T-helper 22 cell (primary cell): ENCODE results near the gene FOXJ2.
"Not testable (repeated sequence)": the region's sequence is repeated elsewhere in the genome, so short reads cannot be mapped to it uniquely, and the experiment has no call there.

Source experiments
- DNase-seq: peaks from one replicate; pipeline ENCODE4 v3.0.0-alpha.2; 2020; ENCODE audit warnings: low read depth

The FOXJ2 gene

GRCh38 chr12:8030189-8030588 is 2.3 kb upstream of the FOXJ2 start:
- no peak for DNase-seq

GRCh38 chr12:8031017-8031416 is 1.5 kb upstream of the FOXJ2 start:
- not testable (repeated sequence) for DNase-seq

GRCh38 chr12:8031872-8032241 is 659 bp upstream of the FOXJ2 start:
- no peak for DNase-seq

- peak; percentile 45 for DNase-seq
Observed at GRCh38 chr12:8033153-8034044, 883 bp downstream of the FOXJ2 start.

GRCh38 chr12:8034802-8035201 is 2.3 kb downstream of the FOXJ2 start:
- DNase-seq, result no peak

- no peak for DNase-seq
Observed at GRCh38 chr12:8035440-8036010, 3.0 kb downstream of the FOXJ2 start.

- no peak for DNase-seq
Observed at GRCh38 chr12:8036346-8036745, 3.8 kb downstream of the FOXJ2 start.

- no peak for DNase-seq
Observed at GRCh38 chr12:8037046-8037663, 4.6 kb downstream of the FOXJ2 start.

GRCh38 chr12:8037947-8038346 is 5.4 kb downstream of the FOXJ2 start:
- no peak for DNase-seq

- no peak for DNase-seq
Observed at GRCh38 chr12:8038659-8039114, 6.2 kb downstream of the FOXJ2 start.

GRCh38 chr12:8040791-8041190 is 8.3 kb downstream of the FOXJ2 start:
- no peak for DNase-seq

- peak; percentile 45 for DNase-seq
Observed at GRCh38 chr12:8045952-8046944, 13.7 kb downstream of the FOXJ2 start.

- no peak for DNase-seq
Observed at GRCh38 chr12:8047842-8048241, 15.3 kb downstream of the FOXJ2 start.

GRCh38 chr12:8048906-8049305 is 16.4 kb downstream of the FOXJ2 start:
- no peak for DNase-seq

GRCh38 chr12:8050600-8051250 is 18.2 kb downstream of the FOXJ2 start:
- DNase-seq, result no peak

GRCh38 chr12:8052679-8053078 is 20.2 kb downstream of the FOXJ2 start:
- DNase-seq, result no peak

GRCh38 chr12:8054816-8055215 is 22.3 kb downstream of the FOXJ2 start:
- DNase-seq, result no peak

GRCh38 chr12:8057306-8057705 is 24.8 kb downstream of the FOXJ2 start:
- DNase-seq, result no peak

GRCh38 chr12:8057839-8058238 is 25.3 kb downstream of the FOXJ2 start:
- DNase-seq, result no peak

- DNase-seq, result no peak
Observed at GRCh38 chr12:8058506-8058905, 26.0 kb downstream of the FOXJ2 start.

GRCh38 chr12:8064131-8064530 is 31.6 kb downstream of the FOXJ2 start:
- no peak for DNase-seq
